Caki2 (cell line): Measurements from ENCODE around the gene AQP9. TPM values are rescaled to one million over a fixed set of nuclear protein-coding genes. Genes with fewer than 3 reads are reported as not detected.

ENCODE experiments used
- total RNA-seq: library from RNA; depleted of rRNA; stranded (reverse); fragments of >200 nt; shearing (Covaris generic); gene quantifications from 2 replicates; pipeline ENCODE4 v1.2.3, GENCODE V29; 2014; ENCODE audit warnings: low replicate concordance; rRNA removed

The AQP9 gene
- total RNA-seq, 1 experiment from 2014 or later = not detected

Other genes starting within 250 kb of the AQP9 start
- gene ALDH1A2, start 72.7 kb upstream of the AQP9 start, total RNA-seq = 0.81 and 18.9 TPM in 2 replicates